ENCODE results near the gene PCK2.

- TF ChIP-seq TAF1 (IDR thresholded peaks at IDR 0.05; ENCODE audit: borderline replicate concordance, low read depth, low read length) (no peak), POLR2A (IDR thresholded peaks at IDR 0.05; ENCODE audit: low read depth, low read length) (no peak)
Measured at GRCh38 chr14:24089890-24090289, 4.2 kb upstream of the PCK2 start.

Data from GM12892 (cell line).